Panc1 (cell line): ENCODE data around the gene APOO.

Experiments
- CTCF ChIP-seq: fragments of 450-650 bp; IDR thresholded peaks from 2 replicates; pipeline ENCODE4 v1.5.1; 2017; ENCODE audit warnings: mild to moderate bottlenecking
- POLR2AphosphoS5 ChIP-seq: IDR thresholded peaks from 2 replicates; pipeline ENCODE4 v1.6.1; 2012; ENCODE audit warnings: mild to moderate bottlenecking, low read depth, low read length, moderate library complexity
- TCF7L2 ChIP-seq: IDR thresholded peaks from 2 replicates; pipeline ENCODE4 v1.6.1; 2011; ENCODE audit warnings: mild to moderate bottlenecking, low read depth, low read length, inconsistent platforms

- TF ChIP-seq CTCF (no peak), TCF7L2 (no peak), POLR2AphosphoS5 (no peak)
Measured at GRCh38 chrX:23841847-23842522, 65.8 kb downstream of the APOO start.
